K562 (cell line): ENCODE results near the gene MYO18B.

Experiments used
- JUNB ChIP-seq: fragments of 450-650 bp; formaldehyde crosslinking; conservative IDR thresholded peaks from 2 replicates; pipeline ENCODE4 v1.4.0; 2020; ENCODE audit warnings: mild to moderate bottlenecking
- ZKSCAN3 ChIP-seq: fragments of 250-450 bp; sonication (Bioruptor Pico); IDR thresholded peaks from 2 replicates; pipeline ENCODE4 v1.4.0; 2020
- TF ChIP-seq, protein P1 (sequence below), 3 experiments: IDR thresholded peaks in 2 of 3; conservative IDR thresholded peaks in 1 of 3; 2 replicates each; pipeline ENCODE4 v1.5.1; 2011 to 2012; ENCODE audit warnings: low read length in 3 of 3, mild to moderate bottlenecking in 3 of 3, control low read depth in 2 of 3, improper control_type of control experiment in 1 of 3, inconsistent platforms in 1 of 3, low read depth in 1 of 3, mixed read lengths in 1 of 3, moderate library complexity in 1 of 3; ENCODE audit not compliant: insufficient read depth in 2 of 3

- TF ChIP-seq, protein P1, sequence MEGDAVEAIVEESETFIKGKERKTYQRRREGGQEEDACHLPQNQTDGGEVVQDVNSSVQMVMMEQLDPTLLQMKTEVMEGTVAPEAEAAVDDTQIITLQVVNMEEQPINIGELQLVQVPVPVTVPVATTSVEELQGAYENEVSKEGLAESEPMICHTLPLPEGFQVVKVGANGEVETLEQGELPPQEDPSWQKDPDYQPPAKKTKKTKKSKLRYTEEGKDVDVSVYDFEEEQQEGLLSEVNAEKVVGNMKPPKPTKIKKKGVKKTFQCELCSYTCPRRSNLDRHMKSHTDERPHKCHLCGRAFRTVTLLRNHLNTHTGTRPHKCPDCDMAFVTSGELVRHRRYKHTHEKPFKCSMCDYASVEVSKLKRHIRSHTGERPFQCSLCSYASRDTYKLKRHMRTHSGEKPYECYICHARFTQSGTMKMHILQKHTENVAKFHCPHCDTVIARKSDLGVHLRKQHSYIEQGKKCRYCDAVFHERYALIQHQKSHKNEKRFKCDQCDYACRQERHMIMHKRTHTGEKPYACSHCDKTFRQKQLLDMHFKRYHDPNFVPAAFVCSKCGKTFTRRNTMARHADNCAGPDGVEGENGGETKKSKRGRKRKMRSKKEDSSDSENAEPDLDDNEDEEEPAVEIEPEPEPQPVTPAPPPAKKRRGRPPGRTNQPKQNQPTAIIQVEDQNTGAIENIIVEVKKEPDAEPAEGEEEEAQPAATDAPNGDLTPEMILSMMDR (IDR thresholded peaks at IDR 0.05 in 2 of 3, conservative IDR thresholded peaks at IDR 0.05 in 1 of 3; ENCODE audit: insufficient read depth in 2 of 3, low read depth in 1 of 3, low read length in 3 of 3): no peak
- no peak for TF ChIP-seq ZKSCAN3 (CRISPR knock-in tag)
- no peak for TF ChIP-seq JUNB (CRISPR knock-in tag)
Measured at GRCh38 chr22:25883482-25884033, 141.6 kb downstream of the MYO18B start.
